Mesothelial cell of epicardium (in vitro differentiated cells): ENCODE results near the gene WDHD1. TPM values are rescaled to one million over a fixed set of nuclear protein-coding genes. Genes with fewer than 3 reads are reported as not detected.
"Not testable (repeated sequence)": the region's sequence is repeated elsewhere in the genome, so short reads cannot be mapped to it uniquely, and the experiment has no call there.

Experiments used
- DNase-seq, 2 experiments: peaks; one replicate each; pipeline ENCODE4 v3.0.0; 2021; ENCODE audit warnings: low spot score in 2 of 2; ENCODE audit not compliant: unreplicated experiment in 2 of 2
- H3K27ac Mint-ChIP-seq: 2 replicates; pipeline ENCODE4 v1.8.0; 2021; ENCODE audit warnings: mixed read lengths
- H3K27me3 Mint-ChIP-seq: 2 replicates; pipeline ENCODE4 v1.8.0; 2021; ENCODE audit warnings: low read depth, mixed read lengths
- H3K36me3 Mint-ChIP-seq: 2 replicates; pipeline ENCODE4 v1.8.0; 2021; ENCODE audit warnings: mixed read lengths
- H3K4me1 Mint-ChIP-seq: 2 replicates; pipeline ENCODE4 v1.8.0; 2021; ENCODE audit warnings: mixed read lengths
- H3K4me3 Mint-ChIP-seq: 2 replicates; pipeline ENCODE4 v1.8.0; 2021; ENCODE audit warnings: mild to moderate bottlenecking, moderate library complexity, mixed read lengths
- H3K9me3 Mint-ChIP-seq: 2 replicates; pipeline ENCODE4 v1.8.0; 2021; ENCODE audit warnings: mixed read lengths
- CTCF ChIP-seq: fragments of 200-600 bp; sonication (generic); IDR thresholded peaks from one replicate; pipeline ENCODE4 v1.5.0; 2021; ENCODE audit warnings: antibody characterized with exemption; ENCODE audit not compliant: unreplicated experiment
- total RNA-seq: library from RNA; stranded (reverse); gene quantifications from 3 replicates; pipeline ENCODE4 v1.2.1, GENCODE V29; 2021

Gene WDHD1
- total RNA-seq, 1 donor from 2014 or later = 15.5 TPM

GRCh38 chr14:55047301-55048053 lies 20.6 kb upstream of the WDHD1 start:
- TF ChIP-seq CTCF = no peak
- peaks cover 10% of the 10 kb centered on the region for H3K4me1 Mint-ChIP-seq

DNA sequence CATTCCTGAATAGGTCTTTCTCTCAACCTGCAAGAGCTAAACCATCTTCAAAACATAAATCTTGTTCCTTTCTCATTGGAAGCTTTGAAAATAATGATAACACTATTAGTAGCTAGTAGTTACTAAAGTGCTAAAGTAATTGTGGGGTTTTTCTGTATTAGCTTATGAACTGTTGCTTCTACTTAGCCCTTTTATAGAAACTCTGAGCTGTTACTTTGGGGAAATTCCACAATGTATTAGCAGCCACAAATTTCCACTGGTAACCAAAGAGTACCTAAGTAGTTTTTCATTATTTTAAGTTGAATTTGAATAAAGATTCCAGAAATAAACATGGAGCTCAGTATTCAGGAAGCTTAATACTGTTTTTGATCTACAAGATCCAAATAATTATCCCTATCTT lies 18.2 kb upstream of the WDHD1 start:
- Mint-ChIP-seq H3K36me3 (peaks cover 7% of the 10 kb centered on the region), H3K27me3 (no peaks in the 10 kb centered on the region), H3K27ac (no peak overlapping the region), H3K9me3 (no peaks in the 10 kb centered on the region), H3K4me3 (no peak overlapping the region), H3K4me1 (peaks cover 3% of the 10 kb centered on the region)
- no peak for DNase-seq
- TF ChIP-seq CTCF = no peak

More at GRCh38 chr14:55047301-55048053, 20.6 kb upstream of the WDHD1 start:
- H3K4me3 Mint-ChIP-seq = no peak overlapping the region
- no peaks in the 10 kb centered on the region for H3K9me3 Mint-ChIP-seq
- no peak overlapping the region for H3K27ac Mint-ChIP-seq
- DNase-seq = no peak
- H3K36me3 Mint-ChIP-seq = peaks cover 7% of the 10 kb centered on the region
- no peaks in the 10 kb centered on the region for H3K27me3 Mint-ChIP-seq

GRCh38 chr14:55043528-55043927 lies 16.6 kb upstream of the WDHD1 start:
- TF ChIP-seq CTCF = no peak
- no peak for DNase-seq
- no peaks in the 10 kb centered on the region for H3K4me1 Mint-ChIP-seq
- H3K4me3 Mint-ChIP-seq = no peak overlapping the region
- H3K27me3 Mint-ChIP-seq = no peaks in the 10 kb centered on the region
- peaks cover 14% of the 10 kb centered on the region for H3K36me3 Mint-ChIP-seq
- no peak overlapping the region for H3K27ac Mint-ChIP-seq
- no peaks in the 10 kb centered on the region for H3K9me3 Mint-ChIP-seq

DNA sequence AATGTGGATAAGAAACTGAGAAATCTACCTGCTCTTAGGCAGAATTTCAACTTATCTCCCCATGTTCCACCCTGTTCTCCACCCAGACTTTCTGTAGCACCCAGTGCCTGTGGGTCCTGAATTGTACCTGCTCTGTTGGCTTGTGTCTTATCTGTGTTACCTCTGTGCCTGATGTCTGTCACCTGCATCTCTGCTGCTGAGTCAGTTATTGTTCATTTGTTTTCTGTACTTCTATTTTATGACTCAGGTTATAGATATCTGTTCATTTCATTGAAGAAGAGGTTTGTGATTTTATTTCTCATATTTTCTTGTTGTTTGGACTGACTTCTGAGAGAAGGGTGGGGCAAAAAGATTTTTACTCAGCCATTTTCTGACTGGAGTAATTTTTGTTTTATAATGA lies 11.8 kb upstream of the WDHD1 start:
- peak overlapping the region; percentile 1 for H3K27ac Mint-ChIP-seq
- peaks cover 35% of the 10 kb centered on the region for H3K36me3 Mint-ChIP-seq
- no peaks in the 10 kb centered on the region for H3K9me3 Mint-ChIP-seq
- H3K4me3 Mint-ChIP-seq = no peak overlapping the region
- no peaks in the 10 kb centered on the region for H3K27me3 Mint-ChIP-seq
- no peak for TF ChIP-seq CTCF
- no peaks in the 10 kb centered on the region for H3K4me1 Mint-ChIP-seq
- no peak for DNase-seq

DNA sequence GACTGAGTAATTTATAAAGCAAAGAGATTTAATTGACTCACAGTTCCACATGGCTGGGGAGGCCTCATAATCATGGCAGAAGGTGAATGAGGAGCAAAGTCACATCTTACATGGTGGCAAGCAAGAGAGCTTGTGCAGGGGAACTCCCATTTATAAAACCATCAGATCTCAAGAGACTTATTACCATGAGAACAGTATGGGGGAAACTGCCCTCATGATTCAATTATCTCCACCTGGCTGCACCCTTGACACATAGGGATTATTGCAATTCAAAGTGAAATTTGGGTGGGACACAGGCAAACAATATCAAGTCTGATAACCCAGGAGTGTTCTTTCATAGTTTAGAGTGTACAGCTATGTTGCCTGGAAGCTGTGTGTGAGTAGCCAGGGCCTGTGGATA lies 11.1 kb upstream of the WDHD1 start:
- not testable (repeated sequence) for H3K9me3 Mint-ChIP-seq, H3K27me3 Mint-ChIP-seq, DNase-seq, H3K27ac Mint-ChIP-seq, H3K4me1 Mint-ChIP-seq, H3K4me3 Mint-ChIP-seq
- H3K36me3 Mint-ChIP-seq = peaks cover 31% of the 10 kb centered on the region

DNA sequence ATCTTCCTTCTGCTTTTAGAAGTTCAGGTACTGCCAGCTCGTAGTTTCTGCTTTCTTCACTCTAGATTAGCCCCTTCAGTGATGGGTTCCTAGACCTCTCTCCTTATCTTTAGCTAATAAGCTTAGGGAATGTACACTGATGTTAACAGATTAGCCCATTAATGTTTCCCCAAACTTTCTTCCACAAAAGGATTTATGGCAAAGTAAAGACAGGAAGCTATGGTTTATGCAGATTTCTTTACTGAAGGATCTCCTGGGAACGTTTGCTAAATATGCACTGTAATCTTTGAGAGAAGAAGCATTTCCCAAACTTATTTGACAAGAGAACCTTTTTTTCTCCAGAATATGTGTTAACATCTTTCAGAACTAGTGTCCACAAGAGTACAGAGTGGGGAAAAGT lies 4.3 kb upstream of the WDHD1 start:
- Mint-ChIP-seq H3K36me3 (peaks cover 9% of the 10 kb centered on the region), H3K9me3 (no peaks in the 10 kb centered on the region), H3K27me3 (no peaks in the 10 kb centered on the region), H3K4me3 (no peak overlapping the region), H3K4me1 (peaks cover 29% of the 10 kb centered on the region), H3K27ac (no peak overlapping the region)
- no peak for DNase-seq
- no peak for TF ChIP-seq CTCF
